Adrenal gland (tissue), 5 donors: Measurements from ENCODE around the gene SYNDIG1.

ENCODE experiments used
- POLR2A ChIP-seq, 2 donors: fragments of 450-650 bp; IDR thresholded peaks; one replicate each; pipeline ENCODE4 v1.6.1; 2017; ENCODE audit warnings: antibody characterized with exemption in 2 of 2, mild to moderate bottlenecking in 2 of 2, moderate library complexity in 1 of 2
- TF ChIP-seq, protein P1 (sequence below), 6 experiments: fragments of 450-650 bp in 4 of 6; fragments of 200-600 bp in 2 of 6; sonication (generic) in 1 of 6; IDR thresholded peaks; 1 replicate in 5 of 6; 2 replicates in 1 of 6; pipeline versions ENCODE4 v1.5.1 to v1.8.0; 2016 to 2021; ENCODE audit warnings: antibody characterized with exemption in 6 of 6, mild to moderate bottlenecking in 2 of 6, moderate library complexity in 1 of 6
- donor health status: DM: no; HTN: no; CAD: no.

DNA sequence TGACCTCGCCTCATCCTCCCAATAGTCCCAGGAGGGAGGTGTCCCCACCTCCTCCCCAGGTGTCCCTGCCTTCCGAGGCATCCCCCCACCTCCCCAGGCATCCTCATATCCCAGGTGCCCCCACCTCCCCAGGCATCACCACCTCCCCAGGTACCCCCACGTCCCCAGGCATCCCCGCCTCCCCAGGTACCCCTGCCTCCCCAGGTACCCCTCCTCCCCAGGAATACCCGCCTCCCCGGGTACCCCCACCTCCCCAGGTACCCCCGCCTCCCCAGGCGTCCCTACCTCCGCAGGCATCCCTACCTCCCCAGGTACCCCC is 198.9 kb downstream of the SYNDIG1 start:
- TF ChIP-seq, protein P1, sequence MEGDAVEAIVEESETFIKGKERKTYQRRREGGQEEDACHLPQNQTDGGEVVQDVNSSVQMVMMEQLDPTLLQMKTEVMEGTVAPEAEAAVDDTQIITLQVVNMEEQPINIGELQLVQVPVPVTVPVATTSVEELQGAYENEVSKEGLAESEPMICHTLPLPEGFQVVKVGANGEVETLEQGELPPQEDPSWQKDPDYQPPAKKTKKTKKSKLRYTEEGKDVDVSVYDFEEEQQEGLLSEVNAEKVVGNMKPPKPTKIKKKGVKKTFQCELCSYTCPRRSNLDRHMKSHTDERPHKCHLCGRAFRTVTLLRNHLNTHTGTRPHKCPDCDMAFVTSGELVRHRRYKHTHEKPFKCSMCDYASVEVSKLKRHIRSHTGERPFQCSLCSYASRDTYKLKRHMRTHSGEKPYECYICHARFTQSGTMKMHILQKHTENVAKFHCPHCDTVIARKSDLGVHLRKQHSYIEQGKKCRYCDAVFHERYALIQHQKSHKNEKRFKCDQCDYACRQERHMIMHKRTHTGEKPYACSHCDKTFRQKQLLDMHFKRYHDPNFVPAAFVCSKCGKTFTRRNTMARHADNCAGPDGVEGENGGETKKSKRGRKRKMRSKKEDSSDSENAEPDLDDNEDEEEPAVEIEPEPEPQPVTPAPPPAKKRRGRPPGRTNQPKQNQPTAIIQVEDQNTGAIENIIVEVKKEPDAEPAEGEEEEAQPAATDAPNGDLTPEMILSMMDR (IDR thresholded peaks at IDR 0.05) = no peak
- TF ChIP-seq POLR2A (IDR thresholded peaks at IDR 0.05) = no peak
